Ureter (tissue), 1 donor: ENCODE data around the gene KYAT1. TPM values are rescaled to one million over a fixed set of nuclear protein-coding genes. Genes with fewer than 3 reads are reported as not detected.
"Not testable (repeated sequence)": the region's sequence is repeated elsewhere in the genome, so short reads cannot be mapped to it uniquely, and the experiment has no call there.

Source experiments
- DNase-seq: peaks from one replicate; pipeline ENCODE4 v3.0.0-alpha.2; 2020; ENCODE audit warnings: low spot score
- total RNA-seq: library from RNA; stranded (reverse); gene quantifications from one replicate; pipeline ENCODE4 v1.2.4, GENCODE V29; 2023
- donor health status: DM: yes; HTN: yes; CAD: no.

KYAT1 gene
- total RNA-seq, 1 donor from 2014 or later: 13.0 TPM

GRCh38 chr9:128818839-128819715, 62.7 kb downstream of the KYAT1 start:
- DNase-seq: no peak

DNA sequence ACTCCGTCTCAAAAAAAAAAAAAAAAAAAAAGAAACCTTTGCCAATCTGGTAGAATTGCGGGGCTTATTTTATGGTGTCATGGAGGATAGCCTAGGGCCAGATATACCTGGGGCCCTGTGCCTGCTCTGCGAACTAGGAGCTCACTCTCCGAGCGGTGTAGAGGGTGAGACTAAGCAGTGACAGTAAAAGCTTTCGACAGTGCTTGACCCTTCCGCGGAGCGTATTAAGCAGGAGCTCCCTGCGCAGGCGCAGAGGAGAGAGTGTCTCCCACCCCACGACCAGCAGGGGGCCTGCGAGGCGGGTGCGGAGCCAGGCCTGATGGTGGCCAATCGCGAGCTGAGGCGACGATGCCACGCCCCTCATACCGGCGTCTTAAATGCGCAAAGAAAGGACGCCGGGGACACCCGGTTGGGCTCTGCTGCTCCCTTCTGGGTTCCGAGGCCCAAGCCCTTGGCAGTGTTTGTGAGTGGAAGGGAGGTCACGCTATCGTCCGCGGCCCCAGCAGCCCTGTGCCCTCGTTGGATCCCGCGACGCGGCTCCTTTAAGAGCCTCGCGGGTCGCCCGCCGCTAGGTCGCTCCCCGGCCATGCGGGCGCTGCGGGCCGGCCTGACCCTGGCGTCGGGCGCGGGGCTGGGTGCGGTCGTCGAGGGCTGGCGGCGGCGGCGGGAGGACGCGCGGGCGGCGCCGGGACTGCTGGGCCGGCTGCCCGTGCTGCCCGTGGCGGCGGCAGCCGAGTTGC, 63.5 kb downstream of the KYAT1 start, which contains the start of gene ENDOG:
TSS of gene ENDOG (plus strand) at position 402 of the 740 bp plus-strand sequence. CDS start at position 587, 185 bp downstream.
- peak; percentile 97 for DNase-seq

DNA sequence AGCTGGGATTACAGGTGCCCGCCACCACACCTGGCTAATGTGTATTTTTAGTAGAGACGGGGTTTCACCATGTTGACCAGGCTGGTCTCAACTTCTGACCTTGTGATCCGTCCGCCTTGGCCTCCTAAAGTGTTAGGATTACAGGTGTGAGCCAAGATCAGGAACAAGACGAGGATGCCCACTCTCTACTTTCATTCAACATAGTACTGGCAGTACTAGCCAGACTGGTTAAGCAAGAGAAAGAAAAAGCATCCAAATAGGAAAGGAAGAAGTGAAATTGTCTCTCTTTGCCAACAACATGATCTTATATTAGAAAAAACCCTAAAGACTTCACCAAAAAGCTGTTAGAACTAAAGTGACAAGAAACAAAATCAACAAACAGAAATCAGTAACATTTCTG, 70.9 kb downstream of the KYAT1 start:
- DNase-seq: no peak

DNA sequence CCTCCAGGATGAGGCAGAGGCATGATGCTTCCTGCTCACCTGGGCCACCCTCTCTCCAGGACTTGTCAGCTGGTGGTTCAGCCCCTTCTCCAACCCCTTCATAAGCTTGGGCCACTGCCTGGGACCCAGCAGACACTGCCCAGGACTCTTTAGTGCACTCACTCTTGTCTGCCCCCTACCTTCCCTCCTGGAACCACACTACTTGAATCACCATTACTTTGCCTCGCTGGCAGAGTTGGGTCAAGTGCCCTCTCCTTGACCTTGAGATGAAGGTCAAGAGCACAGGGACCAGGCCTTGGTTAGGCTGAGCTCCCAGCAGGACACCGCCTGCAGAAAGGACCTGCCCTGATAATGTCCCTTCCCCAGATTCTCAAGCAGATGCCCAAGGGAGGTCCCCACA, 71.9 kb downstream of the KYAT1 start:
- no peak for DNase-seq

DNA sequence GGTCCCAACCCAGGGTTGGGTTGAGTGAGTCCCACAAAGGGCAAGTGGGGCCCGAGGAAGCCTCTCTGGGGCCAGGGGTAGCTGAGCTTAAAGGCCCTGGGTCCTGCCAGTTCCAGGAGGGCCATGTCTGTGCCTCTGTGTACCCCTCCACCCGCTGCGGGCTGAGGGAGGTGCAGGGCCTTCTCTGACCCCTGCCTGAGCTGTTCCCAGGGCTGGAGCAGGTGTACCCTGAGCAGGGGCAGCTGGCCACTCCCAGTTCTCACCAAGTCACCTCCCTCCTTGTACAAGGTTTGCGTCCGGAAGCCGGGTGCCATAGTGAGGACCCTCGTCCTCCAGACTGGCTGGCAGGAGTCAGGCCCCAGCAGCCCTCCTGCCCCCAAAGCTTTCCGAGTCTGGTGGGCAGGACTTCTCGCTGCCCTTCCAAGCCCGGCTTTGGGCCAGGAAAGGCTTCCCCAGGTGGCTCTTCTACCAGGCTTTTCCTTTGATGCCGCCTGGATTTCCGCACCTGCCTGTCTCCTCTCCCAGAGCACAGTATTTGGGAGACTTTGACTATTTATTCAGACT, 72.6 kb downstream of the KYAT1 start:
- no peak for DNase-seq

- no peak for DNase-seq
Measured at GRCh38 chr9:128808543-128808942, 73.2 kb downstream of the KYAT1 start.

GRCh38 chr9:128807827-128808226, 73.9 kb downstream of the KYAT1 start:
- DNase-seq: no peak

- no peak for DNase-seq
Measured at GRCh38 chr9:128805661-128806060, 76.1 kb downstream of the KYAT1 start.

DNA sequence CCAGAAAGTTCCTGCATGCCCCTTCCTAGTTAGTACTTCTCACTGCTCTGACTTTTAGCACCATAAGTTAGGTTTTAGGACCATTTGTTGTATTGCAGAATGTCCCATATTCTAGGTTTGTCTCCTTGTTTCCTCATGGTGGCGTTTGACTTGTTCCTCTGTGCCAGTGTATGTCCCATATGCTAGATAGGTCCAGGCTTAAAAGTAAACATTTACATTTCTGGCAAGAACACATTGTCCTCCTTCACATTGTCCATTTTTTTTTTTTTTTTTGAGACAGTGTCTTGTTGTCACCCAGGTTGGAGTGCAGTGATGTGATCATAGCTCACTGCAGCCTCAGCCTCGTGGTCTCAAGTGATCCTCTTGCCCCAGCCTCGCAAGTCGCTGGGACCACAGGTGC, 79.3 kb downstream of the KYAT1 start:
- DNase-seq: no peak

DNA sequence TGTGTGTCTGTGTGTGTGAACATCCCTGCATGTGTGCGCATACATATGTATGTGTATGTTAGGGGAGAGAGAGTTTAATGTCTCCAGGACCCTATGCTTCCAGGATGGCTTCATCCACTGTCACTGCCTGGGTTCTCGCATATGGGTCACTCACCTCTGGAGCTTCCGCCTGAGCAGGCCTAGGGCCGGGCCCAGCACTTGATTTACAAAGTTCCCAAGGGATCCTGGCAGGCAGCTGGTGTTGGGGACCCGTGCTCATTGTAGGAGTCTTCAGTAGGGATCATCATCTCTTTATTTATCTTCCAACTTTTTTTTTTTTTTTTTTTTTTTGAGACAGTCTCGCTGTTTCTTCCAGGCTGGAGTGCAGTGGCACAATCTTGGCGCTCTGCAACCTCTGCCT, 81.7 kb downstream of the KYAT1 start:
- no peak for DNase-seq

GRCh38 chr9:128798896-128799295, 82.9 kb downstream of the KYAT1 start:
- DNase-seq: no peak

- DNase-seq: not testable (repeated sequence)
Measured at GRCh38 chr9:128794961-128795360, 86.8 kb downstream of the KYAT1 start.

GRCh38 chr9:128792978-128793686, 88.6 kb downstream of the KYAT1 start:
- DNase-seq: no peak

GRCh38 chr9:128792134-128792533, 89.6 kb downstream of the KYAT1 start:
- no peak for DNase-seq

GRCh38 chr9:128790536-128790935, 91.2 kb downstream of the KYAT1 start:
- no peak for DNase-seq

DNA sequence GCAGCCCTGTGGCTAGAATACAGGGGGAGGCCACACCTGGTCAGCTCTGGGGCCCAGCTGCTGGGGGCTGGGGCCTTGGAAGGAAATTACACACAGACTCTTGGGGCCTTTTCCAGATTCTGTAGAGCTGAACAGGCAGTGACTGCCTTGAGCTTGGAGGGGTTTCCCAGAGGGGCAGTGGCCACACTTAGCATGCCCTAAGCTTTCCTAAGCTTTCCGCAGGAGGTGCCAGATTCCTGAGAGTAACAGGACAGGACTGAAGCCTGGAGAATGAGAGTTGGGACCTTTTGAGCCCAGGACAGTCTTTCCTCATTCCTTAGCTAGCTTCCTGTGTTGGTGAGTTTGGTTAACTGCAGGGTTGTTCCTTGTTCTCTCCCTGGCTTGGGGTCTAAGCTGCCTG, 93.3 kb downstream of the KYAT1 start:
- no peak for DNase-seq

- no peak for DNase-seq
Measured at GRCh38 chr9:128787659-128788058, 94.1 kb downstream of the KYAT1 start.

DNA sequence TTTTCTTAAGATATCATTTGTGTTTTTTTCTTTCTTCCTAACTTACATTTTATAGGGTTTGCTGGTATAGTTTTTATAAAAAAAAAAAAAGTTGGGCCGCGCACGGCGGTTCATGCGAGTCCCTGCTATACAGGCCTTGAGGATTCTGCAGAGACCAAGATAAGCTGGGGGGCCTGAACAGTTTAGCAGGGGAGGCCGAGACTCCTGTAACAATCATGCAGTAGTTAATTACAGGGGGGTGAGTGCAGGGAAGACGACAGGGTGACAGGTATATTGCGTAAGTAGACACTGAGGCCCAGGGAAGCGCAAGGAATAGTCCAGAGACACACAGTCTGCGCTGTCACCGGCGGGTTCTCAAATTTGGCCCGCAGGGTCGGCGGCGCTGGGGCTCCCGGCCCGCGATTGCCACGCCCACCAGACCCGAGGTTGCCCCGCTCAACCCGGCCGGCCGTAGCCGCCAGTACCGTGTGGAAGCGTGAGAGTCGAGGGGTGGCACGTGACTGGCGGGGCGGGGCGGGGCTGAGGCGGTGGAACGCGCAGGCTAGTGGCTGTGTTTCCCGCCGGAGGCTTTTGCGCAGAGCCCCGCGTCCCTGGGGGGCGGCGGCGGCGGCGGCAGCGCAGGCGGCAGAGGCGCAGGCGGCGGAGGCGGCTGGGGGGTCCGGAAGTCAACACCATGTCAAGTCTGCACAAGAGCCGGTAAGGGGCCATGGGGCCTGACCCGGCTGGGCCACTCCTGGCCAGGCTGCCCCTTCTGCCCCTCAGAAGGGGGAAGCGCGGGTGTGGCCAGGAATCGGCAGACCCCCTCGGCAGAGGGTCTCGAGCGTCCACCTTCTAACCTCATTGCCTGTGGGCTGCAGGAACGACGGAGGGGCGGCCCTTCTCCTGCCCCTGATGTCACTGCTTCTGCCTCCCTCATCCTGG, 94.8 kb downstream of the KYAT1 start, which contains the start of gene TBC1D13:
TSS of gene TBC1D13 (plus strand) at position 573 of the 921 bp plus-strand sequence. CDS start at position 674, 101 bp downstream.
- peak; percentile 93 for DNase-seq

DNA sequence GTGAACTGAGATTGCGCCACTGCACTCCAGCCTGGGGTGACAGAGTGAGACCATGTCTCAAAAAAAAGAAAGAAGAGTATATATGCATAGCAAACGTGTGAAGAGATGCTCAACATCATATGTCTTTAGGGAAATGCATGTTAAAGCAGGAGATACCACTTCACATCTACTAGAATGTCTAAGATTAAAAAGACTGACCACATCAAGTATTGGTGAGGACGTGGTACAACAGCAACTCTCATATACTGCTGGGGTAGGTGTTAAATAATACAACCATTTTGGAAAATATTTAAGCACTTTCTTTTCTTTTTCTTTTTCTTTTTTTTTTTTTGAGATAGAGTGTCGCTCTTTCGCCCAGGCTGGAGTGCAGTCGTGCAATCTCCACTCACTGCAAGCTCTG, 96.3 kb downstream of the KYAT1 start:
- no peak for DNase-seq
